ENCODE data around the gene SOX1. TPM values are rescaled to one million over a fixed set of nuclear protein-coding genes. Genes with fewer than 3 reads are reported as not detected.

The SOX1 gene
- total and polyA plus RNA-seq, 2 of the 13 experiments (the other 11 are each of a cell fraction or from before 2014, with no cell fraction given) = not detected

DNA sequence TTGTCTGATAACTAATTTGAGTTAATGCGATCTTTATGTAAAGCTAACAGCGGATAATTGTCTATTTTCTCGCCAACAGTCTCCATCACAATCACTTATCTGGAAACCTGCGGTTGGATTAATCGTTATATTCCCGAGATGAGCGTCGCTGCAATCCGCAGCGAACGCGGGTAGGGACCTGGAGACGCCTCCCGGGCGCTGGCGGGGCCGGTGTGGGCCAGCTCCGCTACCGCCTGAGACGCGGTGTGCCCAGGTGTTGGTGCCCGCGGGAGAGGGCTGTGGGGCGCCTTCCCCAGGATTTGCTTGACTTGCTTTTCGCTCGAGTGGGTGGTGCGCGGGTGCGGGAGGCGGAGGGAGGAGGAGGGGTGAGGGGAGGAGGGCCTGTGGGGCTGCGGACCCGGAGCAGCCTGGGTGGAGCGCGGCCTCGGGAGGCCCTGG lies 38.3 kb downstream of the SOX1 start:
- TF ChIP-seq, protein P1, sequence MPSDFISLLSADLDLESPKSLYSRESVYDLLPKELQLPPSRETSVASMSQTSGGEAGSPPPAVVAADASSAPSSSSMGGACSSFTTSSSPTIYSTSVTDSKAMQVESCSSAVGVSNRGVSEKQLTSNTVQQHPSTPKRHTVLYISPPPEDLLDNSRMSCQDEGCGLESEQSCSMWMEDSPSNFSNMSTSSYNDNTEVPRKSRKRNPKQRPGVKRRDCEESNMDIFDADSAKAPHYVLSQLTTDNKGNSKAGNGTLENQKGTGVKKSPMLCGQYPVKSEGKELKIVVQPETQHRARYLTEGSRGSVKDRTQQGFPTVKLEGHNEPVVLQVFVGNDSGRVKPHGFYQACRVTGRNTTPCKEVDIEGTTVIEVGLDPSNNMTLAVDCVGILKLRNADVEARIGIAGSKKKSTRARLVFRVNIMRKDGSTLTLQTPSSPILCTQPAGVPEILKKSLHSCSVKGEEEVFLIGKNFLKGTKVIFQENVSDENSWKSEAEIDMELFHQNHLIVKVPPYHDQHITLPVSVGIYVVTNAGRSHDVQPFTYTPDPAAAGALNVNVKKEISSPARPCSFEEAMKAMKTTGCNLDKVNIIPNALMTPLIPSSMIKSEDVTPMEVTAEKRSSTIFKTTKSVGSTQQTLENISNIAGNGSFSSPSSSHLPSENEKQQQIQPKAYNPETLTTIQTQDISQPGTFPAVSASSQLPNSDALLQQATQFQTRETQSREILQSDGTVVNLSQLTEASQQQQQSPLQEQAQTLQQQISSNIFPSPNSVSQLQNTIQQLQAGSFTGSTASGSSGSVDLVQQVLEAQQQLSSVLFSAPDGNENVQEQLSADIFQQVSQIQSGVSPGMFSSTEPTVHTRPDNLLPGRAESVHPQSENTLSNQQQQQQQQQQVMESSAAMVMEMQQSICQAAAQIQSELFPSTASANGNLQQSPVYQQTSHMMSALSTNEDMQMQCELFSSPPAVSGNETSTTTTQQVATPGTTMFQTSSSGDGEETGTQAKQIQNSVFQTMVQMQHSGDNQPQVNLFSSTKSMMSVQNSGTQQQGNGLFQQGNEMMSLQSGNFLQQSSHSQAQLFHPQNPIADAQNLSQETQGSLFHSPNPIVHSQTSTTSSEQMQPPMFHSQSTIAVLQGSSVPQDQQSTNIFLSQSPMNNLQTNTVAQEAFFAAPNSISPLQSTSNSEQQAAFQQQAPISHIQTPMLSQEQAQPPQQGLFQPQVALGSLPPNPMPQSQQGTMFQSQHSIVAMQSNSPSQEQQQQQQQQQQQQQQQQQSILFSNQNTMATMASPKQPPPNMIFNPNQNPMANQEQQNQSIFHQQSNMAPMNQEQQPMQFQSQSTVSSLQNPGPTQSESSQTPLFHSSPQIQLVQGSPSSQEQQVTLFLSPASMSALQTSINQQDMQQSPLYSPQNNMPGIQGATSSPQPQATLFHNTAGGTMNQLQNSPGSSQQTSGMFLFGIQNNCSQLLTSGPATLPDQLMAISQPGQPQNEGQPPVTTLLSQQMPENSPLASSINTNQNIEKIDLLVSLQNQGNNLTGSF (CRISPR knock-in tag; IDR thresholded peaks at IDR 0.05) = no peak
- TF ChIP-seq KDM5A (IDR thresholded peaks at IDR 0.05; ENCODE audit: borderline replicate concordance, low read length) (no peak), ZNF558 (CRISPR knock-in tag; IDR thresholded peaks at IDR 0.05; ENCODE audit: borderline replicate concordance) (no peak), ZFAT (CRISPR knock-in tag; conservative IDR thresholded peaks at IDR 0.05) (no peak), ZNF792 (CRISPR knock-in tag; IDR thresholded peaks at IDR 0.05) (no peak)
- TF ChIP-seq, protein P2, sequence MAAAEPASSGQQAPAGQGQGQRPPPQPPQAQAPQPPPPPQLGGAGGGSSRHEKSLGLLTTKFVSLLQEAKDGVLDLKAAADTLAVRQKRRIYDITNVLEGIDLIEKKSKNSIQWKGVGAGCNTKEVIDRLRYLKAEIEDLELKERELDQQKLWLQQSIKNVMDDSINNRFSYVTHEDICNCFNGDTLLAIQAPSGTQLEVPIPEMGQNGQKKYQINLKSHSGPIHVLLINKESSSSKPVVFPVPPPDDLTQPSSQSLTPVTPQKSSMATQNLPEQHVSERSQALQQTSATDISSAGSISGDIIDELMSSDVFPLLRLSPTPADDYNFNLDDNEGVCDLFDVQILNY (CRISPR knock-in tag; conservative IDR thresholded peaks at IDR 0.05) = no peak
- TF ChIP-seq, protein P3, sequence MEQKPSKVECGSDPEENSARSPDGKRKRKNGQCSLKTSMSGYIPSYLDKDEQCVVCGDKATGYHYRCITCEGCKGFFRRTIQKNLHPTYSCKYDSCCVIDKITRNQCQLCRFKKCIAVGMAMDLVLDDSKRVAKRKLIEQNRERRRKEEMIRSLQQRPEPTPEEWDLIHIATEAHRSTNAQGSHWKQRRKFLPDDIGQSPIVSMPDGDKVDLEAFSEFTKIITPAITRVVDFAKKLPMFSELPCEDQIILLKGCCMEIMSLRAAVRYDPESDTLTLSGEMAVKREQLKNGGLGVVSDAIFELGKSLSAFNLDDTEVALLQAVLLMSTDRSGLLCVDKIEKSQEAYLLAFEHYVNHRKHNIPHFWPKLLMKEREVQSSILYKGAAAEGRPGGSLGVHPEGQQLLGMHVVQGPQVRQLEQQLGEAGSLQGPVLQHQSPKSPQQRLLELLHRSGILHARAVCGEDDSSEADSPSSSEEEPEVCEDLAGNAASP (CRISPR knock-in tag; IDR thresholded peaks at IDR 0.05; ENCODE audit: borderline replicate concordance) = no peak
- CTCF ChIA-PET (ENCODE audit: low intra/inter-chr PET ratio, low total read pairs) = no interaction called here
- H3K4me3 ChIP-seq (replicated peaks in 1 of 3; ENCODE audit: insufficient read depth in 1 of 3, low read depth in 2 of 3, low read length in 3 of 3) = no peak overlapping the region
- FAIRE-seq (no peak), DNase-seq (ENCODE audit: low spot score) (no peak), ATAC-seq (no peak)
- BruUV-seq (replicated peaks) = no TSS peak
- no peak overlapping the region for H3K9ac ChIP-seq (ENCODE audit: insufficient read depth, low read depth, low read length)
- H3K9me3 ChIP-seq (ENCODE audit: low read length) = no peaks in the 10 kb centered on the region
- no peaks in the 10 kb centered on the region for H4K20me1 ChIP-seq (ENCODE audit: insufficient read depth, low read length)
- no peaks in the 10 kb centered on the region for H3K4me1 ChIP-seq (ENCODE audit: insufficient read depth, low read length)
- no peak overlapping the region for H2AFZ ChIP-seq (ENCODE audit: low read length)
- in situ Hi-C loops (cut with HindIII; ENCODE audit: extremely low pct_ligation_motif_present, low pct_unique_long_range_greater_than_20kb) (no loop called here), intact Hi-C loops (cut with micrococcal nuclease; ENCODE audit: unreplicated experiment) (no loop called here)
- WGBS (ENCODE audit: low lambda C conversion rate) = 43% methylated on average over 23 of the region's 35 CpGs
- H3K27me3 ChIP-seq (ENCODE audit: control insufficient read depth in 1 of 2, insufficient read depth in 2 of 2, low read length in 2 of 2) = peaks cover 2 to 45% of the 10 kb centered on the region in 2 experiments
- H3K36me3 ChIP-seq (replicated peaks in 1 of 2; ENCODE audit: control insufficient read depth in 1 of 2, insufficient read depth in 2 of 2, low read length in 2 of 2) = no peaks in the 10 kb centered on the region
- H3K27ac ChIP-seq (ENCODE audit: extremely low read length, insufficient read depth, low read length) = no peak overlapping the region
- POLR2A ChIA-PET = no interaction called here
- no peaks in the 10 kb centered on the region for H3K79me2 ChIP-seq (ENCODE audit: insufficient read depth, low read length)
- no peak overlapping the region for H3K4me2 ChIP-seq (ENCODE audit: low read depth, low read length)
